Endothelial cell (in vitro differentiated cells): Measurements from ENCODE around the gene LRRC56. TPM values are rescaled to one million over a fixed set of nuclear protein-coding genes. Genes with fewer than 3 reads are reported as not detected.
A peak's percentile ranks its signal among the peaks of the same experiment; 100 is the strongest.

Source experiments
- DNase-seq: peaks from one replicate; pipeline ENCODE4 v3.0.0; 2021; ENCODE audit warnings: low spot score
- H3K27ac Mint-ChIP-seq: one replicate; pipeline ENCODE4 v1.8.0; 2021; ENCODE audit warnings: mixed read lengths, inconsistent platforms; ENCODE audit not compliant: unreplicated experiment
- H3K27me3 Mint-ChIP-seq: one replicate; pipeline ENCODE4 v1.8.0; 2021; ENCODE audit warnings: mild to moderate bottlenecking, moderate library complexity, mixed read lengths, inconsistent platforms; ENCODE audit not compliant: unreplicated experiment
- H3K36me3 Mint-ChIP-seq: one replicate; pipeline ENCODE4 v1.8.0; 2021; ENCODE audit warnings: mild to moderate bottlenecking, low read depth, mixed read lengths, inconsistent platforms; ENCODE audit not compliant: unreplicated experiment
- H3K4me1 Mint-ChIP-seq: one replicate; pipeline ENCODE4 v1.8.0; 2021; ENCODE audit warnings: mild to moderate bottlenecking, mixed read lengths, inconsistent platforms; ENCODE audit not compliant: unreplicated experiment
- H3K4me3 Mint-ChIP-seq: one replicate; pipeline ENCODE4 v1.8.0; 2021; ENCODE audit warnings: mild to moderate bottlenecking, mixed read lengths, inconsistent platforms; ENCODE audit not compliant: unreplicated experiment
- H3K9me3 Mint-ChIP-seq: one replicate; pipeline ENCODE4 v1.8.0; 2021; ENCODE audit warnings: mixed read lengths, inconsistent platforms; ENCODE audit not compliant: unreplicated experiment
- total RNA-seq: library from RNA; stranded (reverse); fragmentation: NEBNext Ultra II Directional; extraction: Animal tissue kit (Norgen Biotek cat#: 25700); gene quantifications from one replicate; pipeline ENCODE4 v1.2.1, GENCODE V29; 2021; ENCODE audit not compliant: unreplicated experiment
- TF ChIP-seq, protein P1 (sequence below): fragments of 200-600 bp; sonication (generic); IDR thresholded peaks from one replicate; pipeline ENCODE4 v1.5.0; 2021; ENCODE audit warnings: antibody characterized with exemption; ENCODE audit not compliant: unreplicated experiment

The LRRC56 gene
- total RNA-seq, 1 donor from 2014 or later, result 2.6 TPM

- H3K36me3 Mint-ChIP-seq, result no peaks in the 10 kb centered on the region
- peaks cover 7% of the 10 kb centered on the region for H3K27me3 Mint-ChIP-seq
- H3K9me3 Mint-ChIP-seq, result no peaks in the 10 kb centered on the region
- peaks cover 7% of the 10 kb centered on the region for H3K4me1 Mint-ChIP-seq
- TF ChIP-seq, protein P1, sequence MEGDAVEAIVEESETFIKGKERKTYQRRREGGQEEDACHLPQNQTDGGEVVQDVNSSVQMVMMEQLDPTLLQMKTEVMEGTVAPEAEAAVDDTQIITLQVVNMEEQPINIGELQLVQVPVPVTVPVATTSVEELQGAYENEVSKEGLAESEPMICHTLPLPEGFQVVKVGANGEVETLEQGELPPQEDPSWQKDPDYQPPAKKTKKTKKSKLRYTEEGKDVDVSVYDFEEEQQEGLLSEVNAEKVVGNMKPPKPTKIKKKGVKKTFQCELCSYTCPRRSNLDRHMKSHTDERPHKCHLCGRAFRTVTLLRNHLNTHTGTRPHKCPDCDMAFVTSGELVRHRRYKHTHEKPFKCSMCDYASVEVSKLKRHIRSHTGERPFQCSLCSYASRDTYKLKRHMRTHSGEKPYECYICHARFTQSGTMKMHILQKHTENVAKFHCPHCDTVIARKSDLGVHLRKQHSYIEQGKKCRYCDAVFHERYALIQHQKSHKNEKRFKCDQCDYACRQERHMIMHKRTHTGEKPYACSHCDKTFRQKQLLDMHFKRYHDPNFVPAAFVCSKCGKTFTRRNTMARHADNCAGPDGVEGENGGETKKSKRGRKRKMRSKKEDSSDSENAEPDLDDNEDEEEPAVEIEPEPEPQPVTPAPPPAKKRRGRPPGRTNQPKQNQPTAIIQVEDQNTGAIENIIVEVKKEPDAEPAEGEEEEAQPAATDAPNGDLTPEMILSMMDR, result no peak
- DNase-seq, result no peak
- H3K27ac Mint-ChIP-seq, result no peak overlapping the region
- H3K4me3 Mint-ChIP-seq, result peak overlapping the region; percentile 15
These were observed 1.2 kb downstream of the LRRC56 start for GRCh38 chr11:538431-539051.

- DNase-seq, result no peak
- H3K9me3 Mint-ChIP-seq, result no peaks in the 10 kb centered on the region
- TF ChIP-seq, protein P1, result no peak
- no peak overlapping the region for H3K4me3 Mint-ChIP-seq
- peaks cover 2% of the 10 kb centered on the region for H3K4me1 Mint-ChIP-seq
- H3K27me3 Mint-ChIP-seq, result peaks cover 7% of the 10 kb centered on the region
- no peak overlapping the region for H3K27ac Mint-ChIP-seq
- H3K36me3 Mint-ChIP-seq, result no peaks in the 10 kb centered on the region
These were observed 2.7 kb downstream of the LRRC56 start for GRCh38 chr11:539971-540481.

DNA sequence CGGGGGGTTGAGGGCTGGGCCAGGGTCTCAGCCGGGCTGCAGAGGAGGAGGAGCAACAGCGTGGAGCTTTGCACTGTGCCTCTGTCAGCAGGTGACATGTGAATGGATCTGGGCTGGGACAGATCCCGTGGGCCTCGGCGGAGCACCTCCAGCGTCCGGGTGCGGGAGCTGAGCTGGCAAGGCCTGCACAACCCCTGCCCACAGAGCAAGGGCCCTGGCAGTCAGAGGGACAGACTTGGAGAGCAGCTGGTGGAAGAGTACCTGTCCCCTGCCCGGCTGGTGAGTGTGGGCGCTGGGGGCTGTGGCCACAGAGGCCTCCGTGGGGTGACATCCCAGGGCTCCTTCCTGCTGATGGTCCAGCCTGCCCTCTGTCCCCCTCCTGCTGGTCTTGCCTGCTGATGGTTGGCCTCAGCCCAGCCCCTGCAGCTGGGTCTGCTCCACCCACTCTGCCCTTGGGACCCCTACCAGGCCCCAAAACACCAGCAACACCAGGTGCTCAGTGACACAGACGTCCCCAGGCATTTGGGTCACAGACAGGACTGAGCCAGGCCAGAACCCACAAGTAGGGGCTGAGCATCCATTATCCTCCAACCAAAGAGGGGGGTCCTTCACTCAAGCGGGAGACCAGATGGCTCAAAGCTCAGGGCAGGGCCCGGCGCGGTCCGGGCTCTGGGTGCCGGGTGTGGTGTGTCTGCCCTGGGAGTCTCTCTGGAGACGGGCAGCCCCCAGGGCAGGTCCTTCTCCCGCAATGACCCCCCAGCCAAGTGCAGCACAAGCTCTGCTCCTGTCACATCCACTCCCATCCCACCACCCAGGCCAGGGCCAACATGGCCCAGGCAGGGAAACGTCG, 3.5 kb downstream of the LRRC56 start:
- Mint-ChIP-seq H3K27me3 (peaks cover 13% of the 10 kb centered on the region), H3K4me3 (no peak overlapping the region), H3K27ac (no peak overlapping the region), H3K4me1 (peaks cover 2% of the 10 kb centered on the region), H3K9me3 (no peaks in the 10 kb centered on the region), H3K36me3 (no peaks in the 10 kb centered on the region)
- TF ChIP-seq, protein P1, result no peak
- no peak for DNase-seq

- H3K4me3 Mint-ChIP-seq, result no peak overlapping the region
- H3K27me3 Mint-ChIP-seq, result peaks cover 14% of the 10 kb centered on the region
- no peaks in the 10 kb centered on the region for H3K9me3 Mint-ChIP-seq
- DNase-seq, result no peak
- TF ChIP-seq, protein P1, result no peak
- no peaks in the 10 kb centered on the region for H3K36me3 Mint-ChIP-seq
- no peaks in the 10 kb centered on the region for H3K4me1 Mint-ChIP-seq
- H3K27ac Mint-ChIP-seq, result no peak overlapping the region
These were observed 4.1 kb downstream of the LRRC56 start for GRCh38 chr11:541433-541885.

DNA sequence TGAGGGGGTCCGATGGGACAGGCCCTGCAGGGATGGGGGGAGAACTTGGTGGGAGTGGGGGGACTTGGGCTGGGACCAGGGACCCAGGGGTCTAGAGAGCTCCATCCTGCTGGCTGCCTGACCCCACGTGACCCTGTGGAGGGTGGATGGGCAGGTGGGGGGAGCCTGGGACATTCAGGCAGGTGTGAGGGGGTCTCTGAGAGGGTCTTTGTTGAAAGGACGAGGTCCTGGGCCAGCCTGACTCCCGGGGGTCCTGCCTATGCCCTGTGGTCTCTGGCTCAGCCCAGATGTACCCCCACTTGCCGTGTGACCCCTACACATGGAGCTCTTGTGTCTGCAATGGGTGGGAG, 7.5 kb downstream of the LRRC56 start:
- no peak for DNase-seq
- Mint-ChIP-seq H3K4me3 (no peak overlapping the region), H3K9me3 (no peaks in the 10 kb centered on the region), H3K36me3 (no peaks in the 10 kb centered on the region), H3K27me3 (peaks cover 12% of the 10 kb centered on the region), H3K27ac (no peak overlapping the region), H3K4me1 (no peaks in the 10 kb centered on the region)
- TF ChIP-seq, protein P1, result no peak
